Activated CD4-positive, alpha-beta T cell treated with anti-CD3 and anti-CD28 coated beads for 48 hours (primary cell): ENCODE data around the gene BSN.
A peak's percentile ranks its signal among the peaks of the same experiment; 100 is the strongest.
"Not testable (repeated sequence)": the region's sequence is repeated elsewhere in the genome, so short reads cannot be mapped to it uniquely, and the experiment has no call there.

ENCODE experiments used
- DNase-seq: peaks from one replicate; pipeline ENCODE4 v3.0.0-alpha.2; 2020

Gene BSN

GRCh38 chr3:49680493-49681231 is 126.4 kb downstream of the BSN start:
- no peak for DNase-seq

DNA sequence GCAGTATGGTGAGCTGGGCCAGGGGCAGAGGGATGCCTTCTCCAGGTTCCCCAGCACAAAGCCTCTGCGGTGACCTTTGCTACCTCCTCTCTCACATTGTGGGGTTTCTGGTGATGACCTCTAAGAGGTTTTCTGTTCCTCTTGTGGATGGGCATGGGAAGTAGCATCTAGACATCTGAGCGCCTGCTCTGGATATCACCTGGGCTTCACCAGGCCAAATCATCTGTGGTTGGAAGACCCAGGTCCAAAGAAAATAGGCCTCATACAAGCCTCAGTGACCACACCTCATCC is 126.9 kb downstream of the BSN start:
- no peak for DNase-seq

DNA sequence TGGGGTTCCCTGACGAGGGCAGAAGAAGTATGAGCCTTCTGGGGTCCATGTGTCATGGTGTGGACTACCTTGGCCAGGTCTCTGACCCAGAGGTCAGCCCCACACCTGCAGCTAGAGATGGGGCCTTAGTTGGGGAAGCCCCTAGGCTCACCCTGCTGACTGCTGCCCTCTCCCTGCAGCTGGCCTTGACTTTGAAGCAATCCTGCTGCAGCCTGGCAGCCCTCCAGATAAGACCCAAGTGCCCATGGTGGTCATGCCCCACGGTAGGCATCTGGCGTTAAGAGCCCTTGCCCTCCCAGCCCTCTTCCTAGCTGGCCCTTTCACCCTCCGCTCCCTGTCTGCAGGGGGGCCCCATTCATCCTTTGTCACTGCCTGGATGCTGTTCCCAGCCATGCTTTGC is 127.3 kb downstream of the BSN start:
- DNase-seq = no peak

DNA sequence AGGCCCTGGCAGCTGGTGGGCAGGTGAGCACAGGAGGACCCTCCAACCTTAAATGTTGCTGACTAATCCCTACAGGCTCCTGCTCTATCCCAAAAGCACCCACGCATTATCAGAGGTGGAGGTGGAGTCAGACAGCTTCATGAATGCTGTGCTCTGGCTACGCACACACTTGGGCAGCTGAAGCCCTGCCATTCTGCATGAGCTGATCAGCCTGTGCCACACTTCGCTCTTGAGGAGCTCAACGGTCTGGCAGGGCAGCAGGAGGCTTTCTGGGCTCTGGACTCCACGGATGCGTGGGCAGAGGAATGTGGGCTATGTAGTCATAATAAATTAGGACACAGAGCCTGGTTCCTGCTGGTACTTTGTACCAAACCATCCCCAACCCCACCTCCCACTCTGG is 128.9 kb downstream of the BSN start:
- DNase-seq = no peak

GRCh38 chr3:49684453-49684852 is 130.2 kb downstream of the BSN start:
- DNase-seq = not testable (repeated sequence)

GRCh38 chr3:49685103-49685502 is 130.8 kb downstream of the BSN start:
- not testable (repeated sequence) for DNase-seq

DNA sequence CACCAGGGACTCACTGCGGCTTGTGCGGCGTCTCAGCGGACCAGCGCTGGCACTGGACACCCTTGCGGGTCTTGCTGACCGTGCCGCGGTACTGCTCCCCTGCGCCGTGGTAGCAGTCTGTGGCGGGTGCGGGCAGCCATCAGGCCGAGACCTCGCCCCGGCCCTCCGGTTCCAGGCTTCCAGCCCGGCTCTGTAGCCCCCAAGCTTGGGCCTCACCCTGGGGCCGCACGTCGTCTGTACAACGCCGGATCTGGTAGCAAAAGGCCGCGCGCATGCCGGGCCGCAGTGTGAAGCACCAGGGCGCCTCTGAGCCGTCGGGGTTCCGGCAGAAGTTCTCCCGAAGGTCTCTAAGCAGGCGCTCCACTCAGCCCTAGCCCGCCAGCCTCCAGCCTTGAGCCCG is 131.6 kb downstream of the BSN start:
- peak; percentile 21 for DNase-seq

DNA sequence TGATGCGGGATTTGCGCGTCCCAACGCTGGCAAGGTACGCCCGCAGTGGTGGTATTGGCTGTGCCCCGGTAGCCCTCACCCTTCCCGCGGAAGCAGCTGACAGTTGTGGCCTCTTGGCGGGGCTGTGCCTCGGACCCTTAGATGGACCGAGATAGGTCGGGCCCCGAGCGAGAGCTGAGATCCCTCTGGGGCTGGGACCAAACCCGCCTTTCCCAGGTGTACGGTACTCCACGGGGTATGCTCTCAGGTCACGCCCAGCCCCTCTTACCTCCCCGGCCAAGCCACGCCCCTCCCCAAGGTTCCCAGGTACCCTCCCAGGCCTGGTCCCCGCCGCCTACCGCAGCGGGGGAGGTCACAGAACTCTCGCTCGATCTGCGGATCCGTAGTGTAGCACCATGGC is 132.1 kb downstream of the BSN start:
- peak; percentile 37 for DNase-seq

- peak; percentile 63 for DNase-seq
Measured at GRCh38 chr3:49686769-49687423, 132.6 kb downstream of the BSN start.

GRCh38 chr3:49687424-49687795 is 133.1 kb downstream of the BSN start:
- DNase-seq = not testable (repeated sequence)

DNA sequence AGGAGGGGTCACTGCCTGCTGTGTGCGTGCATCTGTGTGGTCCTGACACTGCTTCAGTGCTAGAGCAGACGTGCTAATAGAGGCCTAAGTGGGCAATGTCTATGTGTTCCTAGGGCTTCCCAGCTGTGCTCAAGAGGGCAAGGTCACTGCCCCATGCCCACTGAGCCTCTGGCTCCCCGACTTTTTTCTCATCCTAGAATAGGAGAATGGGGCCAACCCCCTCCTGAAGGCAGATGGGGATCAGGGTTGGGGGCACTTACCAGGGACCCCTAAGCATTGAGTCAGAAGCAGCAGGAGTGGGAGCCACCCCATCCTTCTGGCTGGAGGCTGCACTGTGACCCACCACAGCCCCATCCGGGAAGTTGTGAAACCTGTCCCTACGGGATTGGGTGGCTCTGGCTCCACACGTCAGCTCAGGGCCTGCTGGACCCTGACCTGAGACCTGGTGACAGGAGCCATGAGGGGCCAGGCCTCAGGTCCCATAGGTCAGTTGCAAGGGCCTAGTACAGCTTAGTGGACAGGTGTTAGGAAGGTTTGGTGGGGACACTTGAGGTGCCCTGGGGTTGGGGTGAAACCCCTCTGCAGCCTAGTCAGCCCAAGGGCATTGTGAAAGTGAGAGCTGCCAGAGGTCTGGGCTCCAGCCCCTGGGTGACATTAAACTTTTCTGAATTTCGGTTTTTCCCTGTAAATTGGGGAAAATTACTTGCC is 134.2 kb downstream of the BSN start:
- not testable (repeated sequence) for DNase-seq

DNA sequence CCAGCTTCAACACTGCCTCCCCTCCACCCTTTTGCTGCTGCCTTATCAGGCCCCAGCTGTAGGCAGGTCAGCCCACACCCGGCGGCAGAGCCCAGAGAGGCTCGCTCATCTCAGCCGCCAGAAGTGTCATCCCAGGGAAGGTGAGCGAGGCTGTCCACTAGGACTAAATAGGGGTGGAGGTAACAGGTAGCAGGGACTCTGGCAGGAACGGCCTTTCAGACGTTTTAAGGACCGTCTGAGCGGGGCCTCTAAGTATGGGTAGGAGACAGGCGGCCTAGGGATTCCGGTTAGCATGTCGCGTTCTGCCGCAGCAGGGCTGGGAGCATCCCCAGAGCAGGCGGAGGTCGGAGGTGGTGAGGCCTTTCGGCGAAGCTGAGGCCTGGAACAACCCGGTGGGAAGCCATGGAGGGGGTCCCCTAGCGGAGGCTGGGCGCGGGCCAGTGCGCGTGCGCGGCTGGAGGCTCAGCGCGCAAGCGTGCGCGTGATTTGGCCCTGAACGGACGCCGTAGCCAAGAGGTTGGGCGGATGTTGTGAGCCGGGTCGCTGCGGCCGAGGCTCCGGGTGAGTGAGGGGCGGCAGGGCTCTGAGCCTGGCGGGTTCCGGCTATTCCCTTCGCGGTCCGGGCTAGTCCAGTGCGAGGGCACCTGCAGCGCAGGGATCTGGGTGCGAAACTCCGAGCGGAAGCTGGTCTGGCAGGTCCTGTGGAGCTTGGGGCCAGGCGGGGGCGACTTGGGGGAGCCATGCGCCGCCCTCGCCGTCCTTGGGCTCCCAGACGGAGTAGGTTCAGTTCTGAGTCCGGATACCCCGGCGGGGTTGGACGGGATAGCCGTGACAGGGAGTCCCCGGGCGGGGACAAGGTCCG is 135.0 kb downstream of the BSN start, which contains the start of the genes MST1 and RNF123:
MST1 (minus strand) TSS at position 429 of the 862 bp plus-strand sequence. CDS start 783 bp downstream, outside the sequence.
RNF123 (plus strand) TSS at position 512 of the 862 bp plus-strand sequence. CDS start 1,609 bp downstream, outside the sequence.
- peak; percentile 95 for DNase-seq

GRCh38 chr3:49689908-49690624 is 135.8 kb downstream of the BSN start:
- DNase-seq = not testable (repeated sequence)

DNA sequence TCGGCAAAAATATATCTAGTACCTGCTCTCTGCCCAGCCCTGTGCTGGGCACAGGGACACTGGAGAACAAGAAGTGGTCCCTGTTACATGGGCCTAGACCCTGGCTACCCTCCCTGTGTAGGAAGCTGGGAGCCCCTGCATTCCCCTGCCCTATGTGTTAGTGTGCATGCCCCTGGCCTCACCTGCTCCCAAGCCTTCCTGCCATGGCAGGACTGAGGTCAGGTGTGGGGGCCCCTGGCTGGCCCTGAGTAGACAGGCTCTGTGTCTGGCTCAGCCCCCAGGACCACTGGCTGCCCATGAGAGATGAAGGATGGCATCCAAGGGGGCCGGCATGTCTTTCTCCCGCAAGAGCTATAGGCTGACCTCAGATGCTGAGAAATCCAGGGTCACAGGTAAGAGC is 136.6 kb downstream of the BSN start:
- DNase-seq = not testable (repeated sequence)

DNA sequence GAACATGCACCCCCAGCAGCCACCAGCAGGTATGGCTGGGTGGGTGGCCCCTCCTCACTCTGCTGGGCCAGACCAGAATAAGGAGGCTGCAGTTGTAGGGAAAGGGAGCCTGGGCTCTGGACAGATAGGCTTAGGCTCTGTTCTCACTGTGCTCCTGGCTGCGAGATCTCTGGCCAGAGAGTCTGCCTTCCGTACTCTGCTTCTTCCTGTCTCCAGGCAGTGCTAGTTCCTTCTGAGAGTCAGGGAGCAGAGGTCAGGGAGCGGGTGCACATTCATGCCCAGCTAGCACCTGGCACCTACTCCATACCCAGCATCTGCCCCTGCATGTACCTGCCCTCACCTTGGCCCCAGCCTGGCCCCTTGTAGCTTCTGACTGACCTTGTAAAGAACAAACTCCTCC is 137.2 kb downstream of the BSN start:
- not testable (repeated sequence) for DNase-seq

GRCh38 chr3:49694409-49695070 is 140.3 kb downstream of the BSN start:
- not testable (repeated sequence) for DNase-seq

DNA sequence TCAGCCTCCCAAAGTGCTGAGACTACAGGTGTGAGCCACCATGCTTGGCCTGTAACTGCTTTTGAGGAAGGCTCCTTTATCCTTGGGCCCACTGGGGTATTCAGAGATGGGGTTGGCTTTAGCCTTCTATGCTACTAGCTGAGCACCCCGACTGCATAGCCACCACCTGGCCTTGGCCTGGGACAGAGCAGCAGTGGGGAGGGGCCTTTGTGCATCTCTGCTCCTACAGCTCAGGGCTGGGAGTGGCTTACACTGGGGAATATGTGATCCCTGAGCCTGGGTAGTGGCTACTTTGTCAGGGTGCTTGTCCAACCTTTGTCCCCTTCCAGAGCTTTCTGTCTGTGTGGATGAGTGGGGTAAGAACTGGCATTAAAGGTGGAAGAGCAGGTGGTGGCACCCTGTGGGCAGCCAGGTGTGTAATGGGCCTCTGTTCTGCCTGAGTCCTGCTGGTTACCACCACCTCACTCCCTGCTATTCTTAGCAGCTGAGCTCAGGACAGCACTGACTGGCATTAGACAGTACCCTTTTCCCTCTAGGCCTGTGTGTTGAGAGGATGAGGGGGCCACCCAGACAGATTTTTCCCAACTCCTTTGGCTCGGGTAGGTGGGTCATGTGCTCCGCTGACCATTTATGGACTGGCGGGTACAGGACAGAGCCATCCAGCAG is 141.2 kb downstream of the BSN start:
- DNase-seq = not testable (repeated sequence)

- no peak for DNase-seq
Measured at GRCh38 chr3:49699281-49699979, 145.2 kb downstream of the BSN start.

- DNase-seq = no peak
Measured at GRCh38 chr3:49700014-49700413, 145.7 kb downstream of the BSN start.

GRCh38 chr3:49700453-49701128 is 146.3 kb downstream of the BSN start:
- no peak for DNase-seq
